RWPE1 (cell line): Measurements from ENCODE around the gene BAG3.

ENCODE experiments used
- CTCF ChIA-PET: fragments of 350-600 bp; sonication (Branson Sonifier 250); formaldehyde crosslinking; extraction: SDS; loops from one replicate; lab custom pipeline; 2021; lab: Yijun Ruan, JAX
- POLR2A ChIA-PET: fragments of 400-600 bp; formaldehyde crosslinking; extraction: SDS; loops from one replicate; lab custom pipeline; 2020; ENCODE audit warnings: antibody characterized with exemption; ENCODE audit not compliant: low non-redundant PET; lab: Yijun Ruan, JAX
- DNase-seq: peaks from one replicate; pipeline ENCODE4 v3.0.0; 2012; ENCODE audit warnings: low spot score
- H3K27ac ChIP-seq: fragments of 450-650 bp; 2 replicates; pipeline ENCODE4 v1.5.1; 2017
- TF ChIP-seq, protein P1 (sequence below): fragments of 450-650 bp; conservative IDR thresholded peaks from 2 replicates; pipeline ENCODE4 v1.5.1; 2017; ENCODE audit warnings: low read depth, mild to moderate bottlenecking

BAG3 gene

GRCh38 chr10:119686465-119687191 is 35.4 kb downstream of the BAG3 start:
- TF ChIP-seq, protein P1, sequence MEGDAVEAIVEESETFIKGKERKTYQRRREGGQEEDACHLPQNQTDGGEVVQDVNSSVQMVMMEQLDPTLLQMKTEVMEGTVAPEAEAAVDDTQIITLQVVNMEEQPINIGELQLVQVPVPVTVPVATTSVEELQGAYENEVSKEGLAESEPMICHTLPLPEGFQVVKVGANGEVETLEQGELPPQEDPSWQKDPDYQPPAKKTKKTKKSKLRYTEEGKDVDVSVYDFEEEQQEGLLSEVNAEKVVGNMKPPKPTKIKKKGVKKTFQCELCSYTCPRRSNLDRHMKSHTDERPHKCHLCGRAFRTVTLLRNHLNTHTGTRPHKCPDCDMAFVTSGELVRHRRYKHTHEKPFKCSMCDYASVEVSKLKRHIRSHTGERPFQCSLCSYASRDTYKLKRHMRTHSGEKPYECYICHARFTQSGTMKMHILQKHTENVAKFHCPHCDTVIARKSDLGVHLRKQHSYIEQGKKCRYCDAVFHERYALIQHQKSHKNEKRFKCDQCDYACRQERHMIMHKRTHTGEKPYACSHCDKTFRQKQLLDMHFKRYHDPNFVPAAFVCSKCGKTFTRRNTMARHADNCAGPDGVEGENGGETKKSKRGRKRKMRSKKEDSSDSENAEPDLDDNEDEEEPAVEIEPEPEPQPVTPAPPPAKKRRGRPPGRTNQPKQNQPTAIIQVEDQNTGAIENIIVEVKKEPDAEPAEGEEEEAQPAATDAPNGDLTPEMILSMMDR: peak; percentile 94
- ChIA-PET CTCF (interaction anchor here (0.6 to 2.1 kb wide), 24 partner anchors 9 to 1901 kb away, joined by 3 to 11 read pairs (median 4); partner anchors contain the start of gene INPP5F), POLR2A (no interaction called here)
- H3K27ac ChIP-seq: peak overlapping the region; percentile 74
- peak; percentile 78 for DNase-seq

DNA sequence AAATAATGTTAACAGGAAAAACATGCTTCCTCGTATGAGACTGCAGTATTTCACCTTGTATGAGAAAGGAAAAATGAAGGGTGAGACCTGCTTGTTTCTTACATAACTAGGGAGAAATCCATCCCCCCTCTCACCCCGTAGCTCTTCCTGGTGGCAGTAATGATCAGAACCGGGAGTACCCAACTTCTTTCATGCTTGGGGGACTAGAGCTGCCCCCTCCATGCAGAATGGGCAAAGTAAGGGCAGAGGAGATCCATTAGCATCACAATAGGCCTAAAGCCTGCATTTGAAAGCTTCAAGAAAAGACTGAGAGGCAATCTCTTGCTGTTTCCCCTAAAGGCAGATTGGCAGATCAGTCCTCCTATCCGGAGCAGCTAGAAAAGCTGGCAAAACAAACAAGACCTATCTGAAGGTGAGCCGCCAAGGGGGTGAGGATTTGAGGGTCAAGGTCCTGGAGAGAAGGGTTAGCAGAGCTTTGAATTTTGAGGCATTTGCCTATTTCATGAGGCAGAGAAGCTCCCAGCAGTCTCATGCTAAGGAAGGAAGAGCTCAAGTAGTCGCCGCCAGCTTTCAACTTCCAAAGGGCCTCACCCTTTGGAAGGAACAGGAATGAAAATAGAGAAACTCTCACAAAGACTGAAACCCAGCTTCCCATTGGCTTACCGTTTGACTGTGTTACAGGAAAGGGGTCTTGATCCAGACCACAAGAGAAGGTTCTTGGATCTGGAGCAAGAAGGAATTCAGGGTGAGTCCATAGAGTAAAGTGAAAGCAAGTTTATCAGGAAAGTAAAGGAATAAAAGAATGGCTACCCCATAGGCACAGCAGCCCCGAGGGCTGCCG is 36.2 kb downstream of the BAG3 start:
- ChIA-PET CTCF (interaction anchor here (0.6 to 2.1 kb wide), 15 partner anchors 8 to 188 kb away, joined by 3 to 11 read pairs (median 4); no protein-coding TSS in a partner anchor), POLR2A (no interaction called here)
- H3K27ac ChIP-seq: peak overlapping the region; percentile 74
- TF ChIP-seq, protein P1: no peak
- no peak for DNase-seq

GRCh38 chr10:119688033-119688508 is 36.9 kb downstream of the BAG3 start:
- POLR2A ChIA-PET: no interaction called here
- H3K27ac ChIP-seq: no peak overlapping the region
- no peak for DNase-seq
- CTCF ChIA-PET: interaction anchor here (0.6 to 1.4 kb wide), 6 partner anchors 62 to 1106 kb away, joined by 3 to 6 read pairs (median 5); no protein-coding TSS in a partner anchor
- TF ChIP-seq, protein P1: no peak

DNA sequence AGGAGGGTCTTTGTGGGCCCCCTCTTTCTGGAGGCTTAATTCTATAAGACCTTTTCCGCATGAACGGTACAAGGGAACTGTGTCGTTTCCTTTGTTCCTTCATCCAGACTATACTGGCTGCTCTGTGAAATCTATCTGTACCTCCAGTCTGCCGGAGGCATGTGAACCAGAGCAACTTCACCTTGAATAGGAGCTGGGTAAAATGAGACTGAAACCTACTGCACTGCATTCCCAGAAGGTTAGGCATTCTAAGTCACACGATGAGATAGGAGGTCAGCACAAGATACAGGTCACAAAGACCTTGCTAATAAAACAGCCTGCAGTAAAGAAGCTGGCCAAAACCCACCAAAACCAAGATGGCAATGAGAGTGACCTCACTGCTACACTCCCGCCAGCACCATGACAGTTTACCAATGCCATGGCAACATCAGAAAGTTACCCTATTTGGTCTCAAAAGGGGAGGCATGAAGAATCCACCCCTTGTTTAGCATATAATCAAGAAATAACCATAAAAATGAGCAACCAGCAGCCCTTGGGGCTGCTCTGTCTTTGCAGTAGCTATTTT is 37.9 kb downstream of the BAG3 start:
- TF ChIP-seq, protein P1: no peak
- no peak overlapping the region for H3K27ac ChIP-seq
- POLR2A ChIA-PET: interaction anchor here (0.6 to 0.7 kb wide), 2 partner anchors 32 to 37 kb away, joined by 3 to 5 read pairs; no protein-coding TSS in a partner anchor
- CTCF ChIA-PET: interaction anchor here (0.6 kb wide), 1 partner anchor 28 kb away, joined by 3 read pairs; no protein-coding TSS in a partner anchor
- DNase-seq: no peak

DNA sequence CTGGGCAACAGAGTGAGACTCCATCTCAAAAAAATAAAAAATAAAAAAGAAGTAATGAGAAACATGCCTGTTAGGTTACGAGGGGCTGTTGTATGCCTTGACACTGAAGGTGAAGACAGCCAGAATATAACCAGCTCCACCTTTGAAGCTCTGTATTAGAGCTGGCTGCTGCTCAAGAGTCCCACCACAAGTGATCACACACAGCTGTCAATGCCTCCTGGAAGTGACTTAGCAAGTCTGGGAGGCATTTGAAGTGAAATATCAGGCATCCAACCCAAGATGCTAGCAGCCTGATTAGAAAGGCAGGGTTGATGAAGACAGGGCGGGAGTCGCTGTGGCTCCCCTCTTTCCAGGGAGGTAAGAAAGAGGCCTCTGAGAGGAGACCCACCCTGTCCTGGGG is 40.5 kb downstream of the BAG3 start:
- no peak for DNase-seq
- CTCF ChIA-PET: interaction anchor here (0.6 to 0.7 kb wide), 3 partner anchors 10 to 61 kb away, joined by 3 to 4 read pairs (median 3); no protein-coding TSS in a partner anchor
- POLR2A ChIA-PET: interaction anchor here (0.6 kb wide), 1 partner anchor 10 kb away, joined by 7 read pairs; no protein-coding TSS in a partner anchor
- H3K27ac ChIP-seq: no peak overlapping the region
- TF ChIP-seq, protein P1: no peak
